Fibroblast of skin of abdomen (primary cell): ENCODE measurements around the gene HMGB3. TPM values are rescaled to one million over a fixed set of nuclear protein-coding genes. Genes with fewer than 3 reads are reported as not detected.
A peak's percentile ranks its signal among the peaks of the same experiment; 100 is the strongest.
"Not testable (repeated sequence)": the region's sequence is repeated elsewhere in the genome, so short reads cannot be mapped to it uniquely, and the experiment has no call there.

Source experiments
- DNase-seq: peaks from one replicate; pipeline ENCODE4 v3.0.0-alpha.2; 2013
- polyA plus RNA-seq, 2 experiments: library from polyadenylated mRNA; unstranded; fragments of 120-200 nt; gene quantifications; one replicate each; pipeline ENCODE4 v1.2.1, GENCODE V29; 2013; ENCODE audit not compliant: insufficient read length in 2 of 2

HMGB3 gene
- polyA plus RNA-seq (2013, experiment 1 of 2; ENCODE audit: insufficient read length): 96.8 TPM
- polyA plus RNA-seq (2013, experiment 2 of 2; ENCODE audit: insufficient read length): 91.8 TPM

- peak; percentile 91 for DNase-seq
Measured at GRCh38 chrX:150982788-150983520, at the start of gene HMGB3. TSS of gene HMGB3 (plus strand) at chrX:150983335. CDS start at chrX:150985600, 2,265 bp downstream.

- DNase-seq: peak; percentile 80
Measured at GRCh38 chrX:150933945-150934350, 49.2 kb upstream of the HMGB3 start.

- DNase-seq: peak; percentile 85
Measured at GRCh38 chrX:150934453-150934852, 48.7 kb upstream of the HMGB3 start.

- DNase-seq: peak; percentile 78
Measured at GRCh38 chrX:150935467-150935866, 47.7 kb upstream of the HMGB3 start.

GRCh38 chrX:150936556-150936955 is 46.6 kb upstream of the HMGB3 start:
- DNase-seq: peak; percentile 78

- no peak for DNase-seq
Measured at GRCh38 chrX:150940844-150941495, 42.2 kb upstream of the HMGB3 start.

GRCh38 chrX:150941580-150941979 is 41.6 kb upstream of the HMGB3 start:
- no peak for DNase-seq

GRCh38 chrX:150942942-150943594 is 40.1 kb upstream of the HMGB3 start:
- DNase-seq: no peak

- DNase-seq: no peak
Measured at GRCh38 chrX:150944233-150944632, 38.9 kb upstream of the HMGB3 start.

GRCh38 chrX:150954951-150955350 is 28.2 kb upstream of the HMGB3 start:
- DNase-seq: no peak

- no peak for DNase-seq
Measured at GRCh38 chrX:150955590-150955989, 27.5 kb upstream of the HMGB3 start.

- DNase-seq: no peak
Measured at GRCh38 chrX:150958177-150958576, 25.0 kb upstream of the HMGB3 start.

GRCh38 chrX:150959557-150959956 is 23.6 kb upstream of the HMGB3 start:
- no peak for DNase-seq

- no peak for DNase-seq
Measured at GRCh38 chrX:150961631-150962030, 21.5 kb upstream of the HMGB3 start.

GRCh38 chrX:150964416-150964815 is 18.7 kb upstream of the HMGB3 start:
- not testable (repeated sequence) for DNase-seq

GRCh38 chrX:150966235-150966634 is 16.9 kb upstream of the HMGB3 start:
- DNase-seq: no peak

- DNase-seq: no peak
Measured at GRCh38 chrX:150966742-150967141, 16.4 kb upstream of the HMGB3 start.

GRCh38 chrX:150967786-150968185 is 15.3 kb upstream of the HMGB3 start:
- DNase-seq: no peak

GRCh38 chrX:150968862-150969720 is 14.0 kb upstream of the HMGB3 start:
- no peak for DNase-seq

- no peak for DNase-seq
Measured at GRCh38 chrX:150972450-150972849, 10.7 kb upstream of the HMGB3 start.

- DNase-seq: no peak
Measured at GRCh38 chrX:150975655-150976390, 7.3 kb upstream of the HMGB3 start.
